HL-60 (cell line): ENCODE results near the gene PRSS8.

Source experiments
- DNase-seq, 2 experiments: peaks; one replicate each; pipeline ENCODE4 v3.0.0-alpha.2; 2010 to 2020; ENCODE audit warnings: low read depth in 1 of 2, low spot score in 1 of 2
- H3K27ac ChIP-seq: fragments of 250-450 bp; sonication (Bioruptor Pico); replicated peaks from 2 replicates; pipeline ENCODE4 v1.5.1; 2020; ENCODE audit warnings: mild to moderate bottlenecking, moderate library complexity
- H3K27me3 ChIP-seq: fragments of 250-450 bp; sonication (Bioruptor Pico); 2 replicates; pipeline ENCODE4 v1.5.1; 2021; ENCODE audit warnings: mild to moderate bottlenecking, moderate library complexity; ENCODE audit not compliant: insufficient read depth, poor library complexity, severe bottlenecking
- H3K4me3 ChIP-seq: replicated peaks from 2 replicates; pipeline ENCODE4 v1.5.1; 2011; ENCODE audit warnings: mild to moderate bottlenecking, control low read depth, low read length; ENCODE audit not compliant: insufficient read depth
- GABPA ChIP-seq: IDR thresholded peaks from 2 replicates; pipeline ENCODE4 v1.6.1; 2012; ENCODE audit warnings: low read depth
- POLR2AphosphoS5 ChIP-seq: IDR thresholded peaks from 2 replicates; pipeline ENCODE4 v1.6.1; 2012; ENCODE audit warnings: low read depth
- SPI1 ChIP-seq: IDR thresholded peaks from 2 replicates; pipeline ENCODE4 v1.6.1; 2012; ENCODE audit warnings: low read depth, mild to moderate bottlenecking, borderline replicate concordance
- TF ChIP-seq, protein P1 (sequence below): IDR thresholded peaks from 2 replicates; pipeline ENCODE4 v1.6.1; 2012; ENCODE audit warnings: low read depth; ENCODE audit not compliant: insufficient replicate concordance
- TF ChIP-seq, protein P2 (sequence below): IDR thresholded peaks from one replicate; pipeline ENCODE4 v1.5.1; 2011; ENCODE audit warnings: low read length, control low read depth, inconsistent platforms; ENCODE audit not compliant: insufficient read depth

The PRSS8 gene

DNA sequence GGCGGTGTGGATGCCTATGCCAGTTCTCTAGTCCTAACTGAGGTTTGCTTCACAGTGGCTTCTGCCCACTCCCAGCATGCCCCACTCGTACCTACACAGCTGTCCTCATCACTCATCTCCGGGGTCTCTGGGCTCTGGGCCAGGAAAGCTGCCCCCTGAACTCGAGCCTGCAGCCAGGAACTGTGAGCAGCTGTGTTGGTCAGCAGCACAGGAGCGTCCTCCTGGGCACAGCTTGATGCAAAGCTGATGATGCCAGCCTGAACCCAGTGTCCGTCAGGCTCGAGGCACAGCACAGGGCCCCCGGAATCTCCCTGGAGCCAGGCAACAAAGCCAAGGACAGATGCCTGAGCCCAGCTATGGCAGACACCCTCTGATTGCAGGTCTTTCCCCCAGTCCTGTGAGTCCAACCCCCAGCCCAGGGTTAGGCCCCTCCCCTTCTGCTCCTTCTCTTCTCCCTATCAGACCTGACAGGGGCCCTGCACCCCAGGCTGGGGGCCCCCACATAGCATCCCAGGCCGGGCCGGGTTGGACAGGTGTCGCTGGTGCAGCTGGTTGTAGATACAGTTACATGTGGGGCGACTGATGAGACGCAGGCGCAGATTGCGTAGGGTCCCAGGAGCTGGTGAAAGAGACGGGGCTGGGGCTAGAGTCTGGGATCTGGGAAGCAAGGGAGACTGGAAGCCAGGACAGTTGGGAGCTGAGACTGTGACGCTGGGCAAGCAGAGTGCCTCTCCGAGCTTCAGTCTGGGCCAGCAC, 49.5 kb downstream of the PRSS8 start:
- Histone ChIP-seq H3K4me3 (no peak overlapping the region), H3K27ac (no peak overlapping the region), H3K27me3 (no peaks in the 10 kb centered on the region)
- no peak for DNase-seq
- TF ChIP-seq GABPA (no peak), SPI1 (no peak), POLR2AphosphoS5 (no peak)
- TF ChIP-seq, protein P1, sequence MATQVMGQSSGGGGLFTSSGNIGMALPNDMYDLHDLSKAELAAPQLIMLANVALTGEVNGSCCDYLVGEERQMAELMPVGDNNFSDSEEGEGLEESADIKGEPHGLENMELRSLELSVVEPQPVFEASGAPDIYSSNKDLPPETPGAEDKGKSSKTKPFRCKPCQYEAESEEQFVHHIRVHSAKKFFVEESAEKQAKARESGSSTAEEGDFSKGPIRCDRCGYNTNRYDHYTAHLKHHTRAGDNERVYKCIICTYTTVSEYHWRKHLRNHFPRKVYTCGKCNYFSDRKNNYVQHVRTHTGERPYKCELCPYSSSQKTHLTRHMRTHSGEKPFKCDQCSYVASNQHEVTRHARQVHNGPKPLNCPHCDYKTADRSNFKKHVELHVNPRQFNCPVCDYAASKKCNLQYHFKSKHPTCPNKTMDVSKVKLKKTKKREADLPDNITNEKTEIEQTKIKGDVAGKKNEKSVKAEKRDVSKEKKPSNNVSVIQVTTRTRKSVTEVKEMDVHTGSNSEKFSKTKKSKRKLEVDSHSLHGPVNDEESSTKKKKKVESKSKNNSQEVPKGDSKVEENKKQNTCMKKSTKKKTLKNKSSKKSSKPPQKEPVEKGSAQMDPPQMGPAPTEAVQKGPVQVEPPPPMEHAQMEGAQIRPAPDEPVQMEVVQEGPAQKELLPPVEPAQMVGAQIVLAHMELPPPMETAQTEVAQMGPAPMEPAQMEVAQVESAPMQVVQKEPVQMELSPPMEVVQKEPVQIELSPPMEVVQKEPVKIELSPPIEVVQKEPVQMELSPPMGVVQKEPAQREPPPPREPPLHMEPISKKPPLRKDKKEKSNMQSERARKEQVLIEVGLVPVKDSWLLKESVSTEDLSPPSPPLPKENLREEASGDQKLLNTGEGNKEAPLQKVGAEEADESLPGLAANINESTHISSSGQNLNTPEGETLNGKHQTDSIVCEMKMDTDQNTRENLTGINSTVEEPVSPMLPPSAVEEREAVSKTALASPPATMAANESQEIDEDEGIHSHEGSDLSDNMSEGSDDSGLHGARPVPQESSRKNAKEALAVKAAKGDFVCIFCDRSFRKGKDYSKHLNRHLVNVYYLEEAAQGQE, result no peak
- TF ChIP-seq, protein P2, sequence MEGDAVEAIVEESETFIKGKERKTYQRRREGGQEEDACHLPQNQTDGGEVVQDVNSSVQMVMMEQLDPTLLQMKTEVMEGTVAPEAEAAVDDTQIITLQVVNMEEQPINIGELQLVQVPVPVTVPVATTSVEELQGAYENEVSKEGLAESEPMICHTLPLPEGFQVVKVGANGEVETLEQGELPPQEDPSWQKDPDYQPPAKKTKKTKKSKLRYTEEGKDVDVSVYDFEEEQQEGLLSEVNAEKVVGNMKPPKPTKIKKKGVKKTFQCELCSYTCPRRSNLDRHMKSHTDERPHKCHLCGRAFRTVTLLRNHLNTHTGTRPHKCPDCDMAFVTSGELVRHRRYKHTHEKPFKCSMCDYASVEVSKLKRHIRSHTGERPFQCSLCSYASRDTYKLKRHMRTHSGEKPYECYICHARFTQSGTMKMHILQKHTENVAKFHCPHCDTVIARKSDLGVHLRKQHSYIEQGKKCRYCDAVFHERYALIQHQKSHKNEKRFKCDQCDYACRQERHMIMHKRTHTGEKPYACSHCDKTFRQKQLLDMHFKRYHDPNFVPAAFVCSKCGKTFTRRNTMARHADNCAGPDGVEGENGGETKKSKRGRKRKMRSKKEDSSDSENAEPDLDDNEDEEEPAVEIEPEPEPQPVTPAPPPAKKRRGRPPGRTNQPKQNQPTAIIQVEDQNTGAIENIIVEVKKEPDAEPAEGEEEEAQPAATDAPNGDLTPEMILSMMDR, result no peak

DNA sequence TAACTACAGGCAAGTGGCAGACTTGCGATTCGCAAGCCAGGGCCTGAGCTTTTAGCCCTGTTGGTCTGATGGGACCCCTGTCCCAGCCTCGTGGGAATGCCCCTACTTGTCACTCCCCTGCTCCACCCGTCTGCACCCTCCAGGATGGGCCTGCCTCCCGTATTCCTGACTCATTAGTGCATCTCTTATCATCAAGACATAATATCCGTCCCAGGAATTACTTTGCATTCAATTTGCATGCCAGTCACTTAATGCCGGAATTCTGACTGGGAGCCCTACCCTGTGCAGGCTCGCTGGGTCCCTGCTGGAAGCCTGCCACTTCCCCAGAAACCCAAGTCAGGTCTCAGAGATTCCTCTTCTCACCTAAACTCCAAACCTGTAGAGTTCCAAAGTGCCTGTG, 50.1 kb downstream of the PRSS8 start:
- Histone ChIP-seq H3K27ac (no peak overlapping the region), H3K4me3 (no peak overlapping the region), H3K27me3 (no peaks in the 10 kb centered on the region)
- TF ChIP-seq POLR2AphosphoS5 (no peak), SPI1 (no peak), GABPA (no peak)
- TF ChIP-seq, protein P2, result no peak
- TF ChIP-seq, protein P1, result no peak
- no peak for DNase-seq

DNA sequence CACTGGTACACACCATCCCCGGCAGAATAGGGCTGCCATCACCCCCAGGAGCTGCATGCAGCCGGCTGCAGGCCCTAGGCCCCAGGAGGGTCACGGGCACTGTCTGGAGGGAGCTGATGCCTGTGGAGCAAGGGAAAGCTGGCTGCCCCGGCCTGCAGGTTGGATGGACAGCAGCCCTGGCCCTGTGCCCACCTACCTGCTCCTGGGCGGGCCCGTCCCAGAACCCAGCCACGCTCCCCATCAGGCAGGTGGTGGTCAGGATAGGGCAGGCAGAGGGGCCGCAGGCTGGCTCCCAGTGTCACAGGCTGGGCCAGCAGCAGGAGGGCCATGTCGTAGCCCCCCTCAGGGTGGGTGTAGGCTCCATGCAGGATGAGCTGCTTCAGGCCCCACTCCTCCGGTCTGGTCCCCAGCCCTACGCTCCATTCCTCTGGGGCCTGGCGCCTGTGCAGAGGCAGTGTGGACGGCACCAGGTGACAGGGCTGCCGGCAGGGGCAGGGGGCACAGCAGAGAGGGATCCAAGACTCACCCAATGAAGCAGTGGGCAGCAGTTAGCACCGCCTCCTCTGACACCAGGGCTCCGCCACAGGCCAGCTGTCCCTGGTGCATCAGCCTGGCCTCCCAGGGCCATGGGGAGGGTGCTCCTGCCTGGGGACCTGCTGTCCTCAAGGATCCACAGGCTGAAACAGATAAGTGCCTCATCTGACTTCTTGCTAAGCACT, 50.8 kb downstream of the PRSS8 start:
- DNase-seq, result no peak
- Histone ChIP-seq H3K4me3 (no peak overlapping the region), H3K27ac (no peak overlapping the region), H3K27me3 (no peaks in the 10 kb centered on the region)
- TF ChIP-seq, protein P2, result no peak
- TF ChIP-seq, protein P1, result no peak
- TF ChIP-seq GABPA, result no peak
- TF ChIP-seq POLR2AphosphoS5, result no peak
- TF ChIP-seq SPI1, result no peak
